ENCODE data around the gene MAP1B.

The MAP1B gene

DNA sequence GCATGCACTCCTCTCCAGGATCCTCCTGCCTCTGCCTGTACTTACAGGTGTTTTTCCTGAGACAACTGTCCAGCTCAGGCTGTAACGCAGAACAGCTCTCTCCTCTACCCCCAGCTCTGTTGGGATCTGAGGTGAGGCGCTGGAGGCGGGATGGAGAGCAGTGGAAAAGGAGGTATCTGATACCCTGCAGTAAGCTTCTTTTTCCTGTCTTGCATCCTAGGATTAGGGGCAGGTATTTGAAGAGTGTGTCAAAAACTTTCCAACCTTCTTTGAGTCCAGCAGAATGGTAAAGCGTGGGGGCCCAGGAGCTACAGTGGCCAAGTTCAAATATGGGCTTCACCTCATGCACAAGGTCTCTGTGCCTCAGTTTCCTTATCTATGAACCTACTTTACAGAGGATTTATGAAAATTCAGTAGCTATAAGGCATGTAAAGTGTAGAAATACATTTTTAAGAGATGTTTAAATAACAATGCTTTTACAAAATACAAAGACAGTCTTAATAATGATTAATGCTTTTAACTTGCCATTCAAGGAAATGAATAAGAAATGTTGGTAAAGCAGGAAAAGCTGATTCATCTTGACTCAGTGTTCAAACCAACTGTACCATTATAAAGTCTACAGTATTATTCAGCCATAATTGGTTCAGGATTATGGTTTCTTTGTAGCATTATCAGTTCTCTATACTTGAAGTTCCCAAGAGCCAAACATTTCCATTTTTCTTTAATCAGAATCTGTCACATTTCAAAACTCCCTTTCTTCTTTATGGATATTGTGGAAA, 26.1 kb downstream of the MAP1B start:
- DNase-seq (ENCODE audit: low read depth), result no peak

DNA sequence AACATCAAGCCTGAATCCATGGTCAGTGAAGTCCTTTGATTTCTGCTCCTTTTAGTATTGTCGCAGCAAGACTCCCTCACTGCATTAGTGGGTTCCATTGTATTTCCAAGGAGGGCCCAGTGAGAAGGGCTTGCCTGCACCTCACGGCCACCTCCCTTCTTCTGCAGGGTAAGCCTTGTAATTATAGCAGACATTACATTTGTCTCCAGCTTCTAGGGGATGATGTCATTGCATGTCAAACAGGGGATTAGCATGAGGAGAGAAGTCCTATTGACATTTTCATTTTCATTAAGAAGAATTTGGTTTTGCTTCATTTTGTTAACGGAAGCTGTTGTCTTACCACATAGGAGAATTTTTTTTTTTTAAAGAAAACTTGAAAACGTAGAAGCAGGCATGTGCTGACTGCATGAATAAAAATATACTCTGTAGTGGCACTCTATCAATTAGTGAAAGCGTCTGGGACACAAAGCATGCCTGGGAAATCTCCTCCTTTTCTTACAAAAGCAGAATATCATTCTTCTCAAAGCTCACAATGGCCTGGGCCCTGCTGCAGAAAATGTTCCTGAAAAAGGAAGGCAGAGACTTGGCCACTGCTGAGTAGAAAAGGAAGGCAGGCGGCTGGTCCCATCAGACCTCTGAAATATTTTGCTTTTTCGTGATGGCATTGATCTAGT, 27.1 kb downstream of the MAP1B start:
- no peak for DNase-seq (ENCODE audit: low read depth)

DNA sequence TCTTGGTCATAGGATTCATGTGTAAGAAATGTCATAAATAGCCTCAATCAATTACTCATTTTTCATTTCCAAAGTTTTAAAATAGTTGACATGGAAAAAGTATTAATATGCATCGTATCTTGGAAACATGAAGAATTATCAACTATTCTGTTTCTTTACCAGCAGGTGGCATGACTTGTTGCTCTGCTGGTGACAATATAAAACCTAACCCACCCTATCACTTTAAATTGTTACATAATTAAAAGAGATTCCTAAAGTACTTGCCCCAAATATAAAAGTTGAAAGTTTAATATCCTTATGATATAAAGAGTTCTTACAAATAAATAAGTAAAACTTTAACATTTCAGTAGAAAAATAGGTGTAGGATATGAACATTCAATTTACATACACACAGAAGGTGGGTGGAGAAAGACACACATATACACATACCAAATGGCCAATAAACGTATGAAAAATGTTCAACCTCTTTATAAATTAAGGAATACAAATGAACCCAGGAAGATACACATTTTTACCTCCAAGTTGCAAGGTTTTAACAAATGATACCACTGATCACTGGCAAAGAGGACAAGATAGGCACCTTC, 30.6 kb downstream of the MAP1B start:
- no peak for DNase-seq (ENCODE audit: low read depth)

DNA sequence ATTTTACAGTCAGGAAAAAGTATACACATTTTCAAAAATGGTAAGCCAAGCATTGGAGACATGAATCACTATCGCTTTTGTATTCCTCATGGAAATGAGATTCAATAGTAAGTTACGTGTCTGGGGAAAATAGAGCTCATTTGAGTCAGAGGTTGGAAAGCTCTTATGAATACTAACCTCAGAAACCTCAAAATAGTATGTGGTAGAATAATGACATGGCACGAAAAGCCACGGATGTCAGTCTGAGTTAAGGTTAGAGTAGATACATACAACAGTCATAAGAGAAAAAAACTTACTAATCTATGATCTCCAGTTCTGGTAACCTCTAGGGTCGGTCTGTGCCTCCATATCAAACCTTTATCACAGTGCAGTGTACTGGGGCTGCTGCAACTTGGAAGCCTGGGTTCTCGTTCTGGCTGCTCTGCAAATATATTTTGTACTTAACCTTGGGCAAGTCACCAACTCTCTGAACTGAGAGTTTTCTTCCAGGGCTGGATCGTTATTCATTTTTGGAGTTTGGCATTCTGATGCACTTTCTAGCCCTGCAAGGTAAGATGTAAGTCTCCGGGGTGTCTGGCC, 31.8 kb downstream of the MAP1B start:
- DNase-seq (ENCODE audit: low read depth), result no peak

DNA sequence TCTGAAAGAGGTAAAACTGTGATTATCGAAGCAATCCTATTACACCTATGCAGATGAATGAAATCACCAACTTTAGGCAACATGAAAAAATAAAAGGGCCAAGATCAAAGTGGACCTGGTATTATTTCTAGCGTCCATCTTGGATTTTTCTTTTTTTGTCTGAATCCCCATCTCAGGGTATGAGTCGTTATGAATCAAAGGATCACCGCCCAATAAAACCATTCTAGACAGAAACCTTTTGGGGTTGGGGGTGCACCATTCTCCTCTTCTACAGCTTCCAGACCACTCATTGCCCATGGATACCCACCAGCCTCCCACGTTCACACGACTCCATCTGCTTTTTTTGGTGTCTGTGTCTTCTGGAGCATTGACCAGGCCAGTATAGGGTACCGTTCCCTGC, 33.4 kb downstream of the MAP1B start:
- DNase-seq (ENCODE audit: low read depth), result no peak

DNA sequence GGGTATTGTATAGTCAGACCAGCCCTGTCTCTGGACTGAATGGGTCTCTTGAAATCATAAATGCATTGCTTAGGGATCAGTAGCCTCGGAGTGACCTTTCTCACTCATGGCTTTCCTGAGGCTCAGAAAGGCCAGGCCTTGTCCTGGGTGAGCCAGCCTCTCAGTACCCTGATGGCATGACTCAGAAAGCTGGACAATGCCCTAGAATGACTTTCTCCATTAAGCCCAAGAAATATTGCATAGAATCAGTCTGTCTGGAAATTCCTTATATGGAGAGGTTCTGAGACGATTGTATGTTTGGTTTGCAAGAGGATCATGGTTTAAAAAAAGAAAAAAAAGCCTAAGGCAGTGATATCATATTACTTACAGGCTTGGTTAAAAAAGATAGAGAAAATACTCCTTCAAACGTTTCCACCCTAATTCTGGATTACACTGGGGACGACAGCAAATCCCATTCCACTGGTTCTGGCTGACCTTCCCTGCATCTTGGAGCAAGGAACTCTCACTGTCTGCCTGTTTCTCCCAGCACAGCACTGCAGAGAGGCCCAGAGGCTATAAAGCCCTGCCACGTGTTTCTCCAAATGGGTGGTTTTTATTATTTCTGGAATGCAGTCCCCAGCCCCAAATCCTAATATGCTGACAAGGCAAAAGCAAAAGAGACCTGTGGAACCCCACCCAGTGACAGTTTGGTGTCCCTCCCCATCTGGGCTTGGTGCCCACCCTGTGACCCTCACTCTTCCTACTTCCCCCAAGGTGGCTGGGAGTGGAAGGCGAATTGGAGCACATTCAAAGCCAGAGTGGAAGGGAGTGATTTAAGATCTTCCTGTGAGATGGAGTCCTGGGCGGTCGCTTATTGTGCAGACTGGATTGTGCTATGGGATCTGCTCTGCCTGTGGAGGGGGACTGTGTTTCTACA, 34.4 kb downstream of the MAP1B start:
- no peak for DNase-seq (ENCODE audit: low read depth)

DNA sequence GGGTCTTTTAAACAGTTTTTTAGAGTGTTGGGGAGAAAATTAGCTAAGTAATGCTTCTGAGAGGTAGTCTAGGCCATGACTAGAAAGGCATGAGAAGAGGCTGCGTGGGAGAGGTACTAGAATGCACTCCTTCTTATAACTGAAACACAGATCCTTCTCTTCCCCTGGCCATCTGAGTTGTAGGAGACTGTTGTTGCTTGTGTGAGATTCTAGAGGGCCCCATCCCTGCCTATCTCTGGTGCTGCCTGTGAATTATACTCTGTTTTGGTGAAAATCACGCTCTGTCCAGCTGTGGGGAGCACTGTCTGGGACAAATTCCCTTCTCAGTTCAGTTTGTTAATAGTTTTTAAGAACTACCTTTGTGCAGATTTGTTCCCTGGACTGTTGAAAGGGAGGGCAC, 37.5 kb downstream of the MAP1B start:
- DNase-seq (ENCODE audit: low read depth), result no peak

DNA sequence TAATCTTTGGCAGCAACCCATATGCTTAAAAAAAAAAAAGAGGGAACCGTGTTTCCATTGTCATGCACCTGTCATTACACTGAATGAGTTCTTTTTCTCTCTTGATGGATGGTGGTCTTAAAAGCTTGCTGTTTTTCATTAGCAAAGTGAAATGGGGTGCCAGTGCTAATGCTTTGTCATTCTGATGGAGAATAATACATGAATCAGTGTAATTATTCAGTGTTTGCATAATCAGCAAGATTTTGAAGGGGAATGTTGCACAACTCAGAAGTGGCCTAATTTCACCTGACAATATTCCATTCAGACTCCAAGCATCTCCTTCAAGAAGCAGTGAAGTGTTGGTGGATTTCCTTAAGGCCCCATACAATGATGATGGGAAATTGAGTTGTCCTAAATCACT, 38.1 kb downstream of the MAP1B start:
- DNase-seq (ENCODE audit: low read depth), result no peak

DNA sequence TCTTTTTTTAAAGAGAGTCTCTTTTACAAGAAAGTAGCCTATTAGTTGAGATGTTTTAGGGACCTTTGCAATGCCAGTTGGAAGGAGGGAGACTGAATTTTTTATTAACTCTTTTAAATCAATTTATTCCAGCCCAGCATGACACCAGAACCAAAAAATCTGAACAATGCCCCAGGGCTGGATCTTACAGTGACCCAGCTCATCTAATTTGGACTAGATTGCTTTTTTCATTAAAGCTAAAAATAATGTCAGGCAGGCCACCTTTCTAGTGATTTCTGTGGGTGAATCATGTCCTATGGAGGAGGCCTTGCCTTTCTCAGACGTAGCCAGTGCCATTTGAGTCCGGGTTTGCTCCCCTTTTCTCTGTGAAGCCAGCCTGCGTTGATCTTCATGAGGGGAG, 38.8 kb downstream of the MAP1B start:
- DNase-seq (ENCODE audit: low read depth), result no peak

DNA sequence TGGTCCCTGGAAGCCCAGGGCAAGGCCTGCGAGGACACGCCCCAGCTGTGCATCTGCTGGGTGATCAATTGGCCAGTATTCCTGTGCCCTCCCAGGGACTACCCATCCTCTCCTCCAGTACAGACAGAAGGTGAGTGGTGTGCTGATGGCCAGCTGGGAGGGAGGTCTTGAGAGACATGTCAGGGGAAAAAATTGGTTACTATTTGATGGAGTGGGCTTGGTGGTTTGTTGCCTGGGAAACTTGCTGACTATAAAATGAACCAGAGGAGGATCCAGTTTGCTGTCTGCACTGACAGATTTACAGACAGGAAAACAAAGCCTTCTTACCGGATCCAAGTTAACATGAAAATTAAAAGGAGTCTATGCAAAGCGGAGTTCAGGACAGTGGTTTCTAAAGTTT, 40.3 kb downstream of the MAP1B start:
- no peak for DNase-seq (ENCODE audit: low read depth)

DNA sequence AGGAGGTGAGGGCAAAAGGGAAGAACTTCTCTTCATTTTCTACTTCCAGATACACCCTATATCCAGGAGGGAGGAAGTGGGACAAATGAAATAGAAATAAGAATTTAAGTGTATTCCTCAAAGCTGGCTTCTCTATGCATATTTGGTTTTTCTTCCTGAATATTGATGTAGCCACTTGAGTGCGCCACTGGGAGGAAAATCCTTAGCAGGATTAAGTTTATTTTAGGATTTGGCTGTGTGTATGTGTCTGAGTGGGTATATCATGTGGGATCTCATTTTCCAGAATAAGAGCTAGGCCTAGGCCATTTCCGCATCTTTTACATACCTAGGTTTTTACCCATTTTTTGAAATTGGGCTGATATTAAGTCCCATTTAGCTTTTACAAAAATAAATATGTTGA, 42.5 kb downstream of the MAP1B start:
- no peak for DNase-seq (ENCODE audit: low read depth)

DNA sequence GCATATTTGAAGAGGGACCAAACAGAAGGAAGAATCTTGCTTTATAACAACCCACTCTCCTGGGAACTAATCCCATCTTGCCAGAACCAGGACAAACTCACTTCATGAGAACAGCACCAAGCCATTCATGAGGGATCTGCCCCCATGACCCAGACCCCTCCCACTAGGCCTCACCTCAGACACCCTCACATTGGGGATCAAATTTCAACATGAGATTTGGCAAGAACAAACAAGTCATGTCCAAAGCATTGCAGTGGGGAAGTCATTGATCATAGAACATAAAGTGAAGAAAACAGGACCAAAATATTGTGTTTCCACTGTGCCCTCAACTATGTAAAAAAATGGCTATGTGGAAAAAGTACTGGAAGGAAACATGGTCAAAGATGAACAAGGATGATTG, 43.9 kb downstream of the MAP1B start:
- no peak for DNase-seq (ENCODE audit: low read depth)

DNA sequence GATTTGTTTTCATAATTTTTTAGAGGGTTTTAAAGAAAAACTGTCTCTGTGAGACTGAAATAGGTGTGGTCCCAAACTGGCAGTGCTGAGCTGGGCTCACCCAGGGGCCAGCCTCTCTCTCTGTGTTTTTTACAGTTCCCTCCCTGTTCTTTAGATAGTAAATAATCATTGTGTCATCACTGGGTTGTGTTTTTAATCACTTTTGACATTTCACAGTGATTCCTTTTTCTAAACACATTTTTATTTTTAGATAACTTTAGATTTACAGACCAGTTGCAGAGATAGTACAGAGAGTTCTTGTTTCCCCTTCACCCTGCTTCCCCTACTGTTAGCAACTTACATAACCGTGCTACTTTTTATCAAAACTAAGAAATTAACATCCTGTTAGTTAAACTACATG, 44.4 kb downstream of the MAP1B start:
- no peak for DNase-seq (ENCODE audit: low read depth)

DNA sequence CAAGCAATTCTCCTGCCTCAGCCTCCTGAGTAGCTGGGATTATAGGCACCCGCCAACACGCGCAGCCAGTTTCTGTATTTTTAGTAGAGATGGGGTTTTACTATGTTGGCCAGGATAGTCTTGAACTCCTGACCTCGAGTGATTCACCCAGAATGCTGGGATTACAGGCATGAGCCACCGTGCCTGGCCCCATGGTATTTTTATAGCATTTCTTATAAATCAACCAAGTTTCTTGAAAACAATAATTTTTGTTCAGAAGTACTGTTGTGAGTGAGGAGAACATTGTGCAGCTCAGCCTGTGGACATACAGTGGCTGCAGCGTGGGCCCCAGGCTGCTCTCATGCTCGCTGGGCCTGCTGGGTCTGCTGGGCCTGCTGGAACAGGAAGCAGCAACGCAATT, 45.3 kb downstream of the MAP1B start:
- DNase-seq (ENCODE audit: low read depth), result no peak

DNA sequence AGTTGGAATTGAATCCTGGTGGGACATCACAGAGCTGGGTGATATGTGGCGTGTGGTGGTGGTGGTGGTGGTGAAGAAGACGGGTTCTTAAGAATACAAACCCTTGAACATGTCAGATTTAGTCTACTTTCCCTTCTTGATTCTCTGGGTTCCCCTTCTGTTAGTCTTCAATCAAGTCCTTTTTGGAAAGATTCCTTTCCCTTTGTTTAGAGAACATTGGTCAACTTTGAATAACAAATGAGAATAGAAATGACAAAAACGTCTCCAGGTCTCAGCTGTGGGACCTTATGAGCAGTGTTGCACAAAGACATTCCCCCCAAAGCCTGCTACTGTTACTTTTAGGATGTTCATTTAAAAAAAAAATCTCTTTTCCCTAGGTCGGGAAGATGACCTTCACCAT, 46.3 kb downstream of the MAP1B start:
- no peak for DNase-seq (ENCODE audit: low read depth)

DNA sequence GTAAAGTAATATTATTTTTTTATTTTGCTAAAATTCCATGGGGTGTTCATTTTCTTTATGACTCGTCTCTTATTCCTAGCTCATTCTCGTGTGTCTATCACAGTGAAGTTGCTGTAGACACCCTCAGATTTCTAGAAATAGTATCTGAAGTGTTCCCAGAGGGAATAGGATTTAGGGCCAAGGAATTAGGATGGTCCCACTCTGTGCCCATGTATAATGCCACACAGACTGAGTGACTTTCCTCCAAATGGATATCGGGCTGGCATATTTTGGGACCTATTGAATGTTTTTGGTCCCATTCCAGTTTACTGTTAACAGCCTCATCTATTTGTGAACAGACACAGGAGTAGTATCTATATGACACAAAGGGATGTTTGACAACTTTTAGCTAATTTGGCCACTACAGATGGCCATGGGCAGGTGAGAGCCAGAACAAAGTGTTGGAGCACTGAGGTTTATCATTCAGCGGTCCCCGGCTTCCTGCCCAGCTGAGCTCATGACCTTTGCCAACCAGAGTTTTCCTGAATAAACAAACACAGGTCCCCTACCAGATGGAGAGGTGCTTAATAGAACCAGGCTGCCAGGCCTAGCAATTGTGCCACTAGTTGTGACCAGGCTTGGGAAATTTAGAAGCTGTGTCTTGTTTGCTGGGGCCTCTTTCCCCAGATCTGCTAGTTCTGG, 46.9 kb downstream of the MAP1B start:
- DNase-seq (ENCODE audit: low read depth), result no peak

DNA sequence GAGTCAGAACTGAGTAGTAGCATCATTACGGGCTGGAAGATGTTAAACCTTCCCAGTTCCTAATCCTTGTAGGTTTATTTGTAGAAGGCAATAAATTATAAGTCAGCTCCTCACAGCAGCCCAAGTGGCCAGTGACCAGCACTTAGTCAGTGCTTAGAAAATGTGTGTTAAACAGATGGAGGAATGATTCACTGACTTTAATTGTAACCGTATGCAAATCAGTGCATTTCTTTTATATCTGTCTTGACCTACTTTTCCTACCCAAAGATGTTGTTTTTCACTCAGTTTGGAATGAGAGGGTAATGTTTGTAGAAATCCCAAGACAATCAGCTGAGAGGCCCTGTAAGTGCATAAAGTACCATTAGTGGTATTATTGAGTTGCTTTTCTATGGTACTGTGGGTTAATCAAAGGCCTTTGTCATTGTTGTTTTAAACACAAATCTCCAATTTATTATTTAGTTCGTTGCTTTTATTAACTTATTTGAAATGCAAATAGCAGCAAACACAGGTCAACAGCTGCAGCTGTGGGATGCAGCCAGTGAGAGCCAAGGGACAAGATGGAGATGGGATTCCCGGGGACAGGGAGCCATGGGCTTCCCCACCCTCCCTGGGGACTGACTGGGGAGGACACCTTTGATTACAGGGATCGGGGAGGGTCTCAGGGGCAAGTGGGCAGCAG, 49.8 kb downstream of the MAP1B start:
- no peak for DNase-seq (ENCODE audit: low read depth)

DNA sequence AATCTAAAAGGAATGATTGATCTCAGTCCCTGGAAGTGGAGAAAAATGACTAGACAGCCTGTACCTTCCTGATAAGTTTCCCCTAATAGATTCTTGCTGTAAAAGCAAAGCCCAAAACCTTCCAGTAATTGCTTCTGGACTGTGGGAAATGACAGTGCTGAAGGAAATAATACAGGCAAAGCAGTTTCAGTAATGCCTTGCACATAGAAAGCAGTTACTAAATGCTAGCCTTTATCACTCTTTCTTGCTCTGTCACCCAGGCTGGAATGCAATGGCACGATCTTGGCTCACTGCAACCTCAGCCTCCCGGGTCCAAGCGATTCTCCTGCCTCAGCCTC, 50.3 kb downstream of the MAP1B start:
- no peak for DNase-seq (ENCODE audit: low read depth)

DNA sequence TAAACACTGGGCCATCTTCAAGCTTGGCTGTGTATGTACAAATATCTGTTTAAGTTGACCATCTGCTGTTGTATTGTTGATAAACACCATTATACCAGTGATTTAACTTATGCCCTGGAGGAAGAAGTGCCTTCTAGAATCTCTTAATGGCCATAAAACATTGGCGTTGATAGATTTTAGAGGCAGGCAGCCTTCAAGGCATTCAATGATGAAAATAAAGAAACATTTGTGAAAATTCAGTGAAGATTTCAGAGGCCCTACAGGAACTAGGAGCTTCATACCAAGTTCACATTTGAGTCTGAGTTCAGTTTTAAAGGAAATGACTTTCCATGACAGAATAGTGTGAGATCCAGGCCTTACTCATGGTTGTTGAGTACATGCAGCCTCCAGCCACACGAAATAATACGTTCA, 52.2 kb downstream of the MAP1B start:
- DNase-seq (ENCODE audit: low read depth), result no peak

DNA sequence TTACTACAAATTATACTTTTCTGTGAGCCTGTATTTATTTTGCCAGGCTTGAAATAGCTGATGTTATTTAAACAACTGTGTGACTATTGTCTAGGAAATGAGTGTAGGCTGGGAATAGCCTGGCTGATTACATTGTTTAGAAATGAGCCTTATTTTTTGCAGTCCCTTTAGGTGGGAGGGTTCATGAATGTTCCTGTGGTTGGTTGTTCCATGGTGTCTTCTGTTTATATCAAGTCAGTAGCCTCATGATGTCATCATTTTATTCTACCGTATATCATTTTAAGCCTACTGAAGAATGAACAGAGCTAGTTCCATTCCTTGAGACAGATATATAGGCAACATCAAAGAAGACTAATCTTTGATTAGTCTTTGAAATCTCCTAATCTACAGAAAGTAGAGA, 53.1 kb downstream of the MAP1B start:
- no peak for DNase-seq (ENCODE audit: low read depth)

DNA sequence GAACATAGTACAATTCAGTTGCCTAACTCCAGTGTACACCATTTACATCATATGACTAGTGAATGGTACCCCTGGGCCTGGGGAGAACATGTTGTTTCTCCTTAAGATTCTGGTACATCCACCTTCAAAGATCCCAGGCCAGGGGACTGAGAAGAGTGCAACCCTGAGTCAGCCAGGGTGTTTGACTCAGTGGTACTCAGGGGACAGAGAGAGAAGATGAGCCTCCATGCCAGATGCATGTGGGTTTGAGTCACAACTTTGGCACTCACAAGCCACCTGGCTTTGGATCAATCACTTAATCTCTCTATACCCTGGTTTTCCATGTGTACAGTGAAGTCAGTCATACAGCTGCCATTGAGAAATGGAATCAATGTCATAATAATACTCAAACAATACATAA, 53.7 kb downstream of the MAP1B start:
- DNase-seq (ENCODE audit: low read depth), result no peak
